Melanocyte of skin (primary cell): Measurements from ENCODE around the gene ADGRF3. TPM values are rescaled to one million over a fixed set of nuclear protein-coding genes. Genes with fewer than 3 reads are reported as not detected.

Experiments
- total RNA-seq, 2 donors: library from RNA; depleted of rRNA; stranded (reverse); fragments of >200 nt; gene quantifications; 2 replicates each; pipeline ENCODE4 v1.2.3, GENCODE V29; 2012

The ADGRF3 gene
- total RNA-seq = under 1 TPM; under 0.01 to 0.33 TPM

DNA sequence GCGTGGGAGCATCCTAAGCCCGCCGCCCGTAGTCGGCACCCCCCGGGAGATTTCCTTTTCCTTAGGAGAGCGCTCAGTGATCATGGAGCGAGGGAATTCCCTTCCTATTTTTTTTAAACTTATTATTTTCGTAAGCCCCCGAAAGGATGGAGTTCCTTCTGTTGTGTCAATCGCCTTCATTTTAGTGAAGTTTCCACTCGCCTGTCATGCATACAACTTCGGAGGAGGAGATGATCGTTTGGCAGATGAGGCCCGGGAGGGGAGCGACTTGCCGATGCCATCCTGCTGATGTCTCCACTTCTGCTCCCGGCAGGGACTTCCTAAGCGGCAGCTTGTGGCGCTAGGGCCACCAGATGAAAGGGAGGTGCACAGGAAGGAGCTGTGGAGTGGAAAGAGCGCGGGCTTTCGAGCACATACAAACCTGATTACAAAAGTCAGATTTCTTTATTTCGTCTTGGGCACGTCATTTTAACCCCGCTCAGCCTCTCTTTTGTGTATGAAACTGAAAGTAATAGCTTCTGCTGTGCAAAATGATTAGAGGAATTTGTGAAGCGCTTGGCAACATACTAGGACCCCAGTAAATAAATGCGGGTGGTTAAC, at the start of gene ADGRF3:
Gene ADGRF3 (minus strand): TSS at position 336 of the 600 bp plus-strand sequence. CDS start 555 bp downstream, outside the sequence.

DNA sequence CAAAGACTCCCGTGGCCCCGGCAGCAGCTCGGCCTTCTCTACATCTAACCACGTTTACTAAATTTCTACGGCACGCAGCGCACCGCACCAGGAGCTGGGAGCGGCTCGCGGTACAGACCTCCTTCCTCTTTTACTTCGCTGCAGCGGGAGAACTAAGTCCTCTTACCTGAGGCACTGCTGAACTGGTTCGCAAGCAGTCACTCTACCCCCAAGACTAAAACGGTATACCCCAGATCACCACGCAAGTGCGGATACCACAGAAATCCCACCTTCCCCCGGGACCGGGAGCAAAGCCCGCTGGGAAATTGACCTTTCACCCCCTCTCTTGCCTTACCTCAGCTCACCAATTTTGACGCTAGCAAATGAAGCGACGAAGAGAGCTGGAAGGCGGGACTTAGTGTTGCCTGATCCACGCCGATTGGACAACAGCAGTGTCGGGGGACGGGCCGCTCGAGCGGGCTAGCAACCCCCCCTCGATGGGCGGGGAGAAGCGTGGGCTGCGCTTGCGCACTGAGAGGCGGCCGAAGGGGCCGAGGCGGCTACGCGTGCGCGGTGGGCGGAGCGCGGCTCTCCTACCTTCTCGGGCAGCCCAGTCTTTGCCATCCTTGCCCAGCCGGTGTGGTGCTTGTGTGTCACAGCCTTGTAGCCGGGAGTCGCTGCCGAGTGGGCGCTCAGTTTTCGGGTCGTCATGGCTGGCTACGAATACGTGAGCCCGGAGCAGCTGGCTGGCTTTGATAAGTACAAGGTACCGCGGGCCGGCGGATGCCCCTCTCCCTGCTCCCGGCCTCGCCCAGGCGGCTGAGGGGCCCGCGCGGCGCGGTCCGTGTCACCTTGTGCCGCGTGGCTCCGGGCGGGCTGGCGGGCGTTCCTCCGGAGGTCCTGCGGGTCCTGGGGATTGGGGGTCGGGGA, 790 bp downstream of the ADGRF3 start, which contains the start of gene SELENOI:
Gene SELENOI (plus strand): TSS at position 599 of the 909 bp plus-strand sequence. CDS start 90 bp downstream, at position 689.

Other genes with a start within 250 kb of the ADGRF3 start
- 1 to 10 TPM in 1 of 2 donors, under 1 TPM in 1; 1.00 to 1.4 TPM for gene GAREM2, start 173.7 kb downstream of the ADGRF3 start, total RNA-seq
- gene HADHA, start 102.2 kb downstream of the ADGRF3 start, total RNA-seq = 100 to 1,000 TPM; 135 TPM
- gene HADHB, start 101.8 kb downstream of the ADGRF3 start, total RNA-seq = 100 to 1,000 TPM; 116 to 127 TPM
- 10 to 100 TPM; 25.8 to 39.0 TPM for gene SELENOI, start 646 bp downstream of the ADGRF3 start, total RNA-seq
- gene DRC1, start 55.1 kb upstream of the ADGRF3 start, total RNA-seq = not detected
- gene OTOF, start 131.3 kb upstream of the ADGRF3 start, total RNA-seq = not detected